Stimulated activated naive CD4-positive, alpha-beta T cell treated with Interleukin-2 at 50 U/mL for 16 hours (primary cell): ENCODE data around the gene RNF19B.
"Not testable (repeated sequence)": the region's sequence is repeated elsewhere in the genome, so short reads cannot be mapped to it uniquely, and the experiment has no call there.

Source experiments
- DNase-seq: peaks from one replicate; lab custom pipeline; 2025; lab: John Stamatoyannopoulos, UW

RNF19B gene

DNA sequence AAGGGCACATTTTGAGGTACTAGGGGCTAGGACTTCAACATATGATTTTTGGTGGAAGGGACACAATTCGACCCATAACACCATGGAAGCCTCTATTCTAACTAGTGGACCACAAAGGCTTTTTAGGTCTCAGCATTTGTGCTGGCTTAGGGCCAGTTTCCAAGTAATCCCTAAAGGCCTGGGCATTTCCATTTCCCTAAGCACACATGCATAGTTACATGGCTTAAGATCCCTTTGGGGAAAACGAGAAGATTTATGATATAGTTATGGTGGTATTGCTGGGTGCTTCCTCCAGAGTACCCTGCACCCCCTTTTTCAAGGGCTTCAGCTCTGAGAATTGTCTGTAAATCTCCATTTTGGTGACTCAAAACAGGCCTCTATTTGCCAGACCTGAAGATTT is 35.2 kb downstream of the RNF19B start:
- no peak for DNase-seq

DNA sequence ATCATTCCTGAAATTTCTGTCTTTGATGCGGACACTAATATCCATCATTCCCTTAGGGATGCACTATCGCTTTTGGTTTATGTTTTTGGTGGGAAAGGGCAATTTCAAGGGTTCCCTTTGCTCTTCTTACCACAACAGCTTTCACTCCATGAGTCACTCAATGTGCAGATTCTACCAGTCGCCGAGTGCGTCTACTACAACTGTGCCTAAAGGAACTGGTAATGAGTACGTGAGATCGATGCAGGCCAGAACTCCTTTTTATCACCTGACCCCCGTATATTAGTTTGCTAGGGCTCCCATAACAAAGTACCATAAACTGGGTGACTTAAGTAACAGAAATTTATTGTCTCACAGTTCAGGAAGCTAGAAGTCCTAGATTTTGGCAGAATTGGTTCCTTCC is 35.9 kb downstream of the RNF19B start:
- DNase-seq = no peak

DNA sequence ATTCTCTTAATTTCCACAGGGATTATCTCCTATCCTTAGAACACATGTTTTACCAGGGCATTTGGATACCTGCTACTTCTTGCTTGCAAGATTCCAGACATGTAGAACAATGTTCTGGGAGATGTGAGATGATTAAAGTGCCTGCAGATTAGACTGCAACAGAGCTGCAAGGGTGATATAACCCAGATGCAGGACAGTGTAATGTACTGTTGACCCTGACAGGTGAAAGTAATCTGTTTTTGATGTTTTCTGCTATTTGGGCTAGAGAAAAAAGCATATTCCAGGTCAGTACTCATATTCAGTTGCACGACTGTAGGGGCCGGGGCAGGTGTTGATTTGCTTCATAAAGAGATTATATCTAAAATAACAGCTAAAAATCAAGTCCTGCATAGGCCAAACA is 36.3 kb downstream of the RNF19B start:
- DNase-seq = no peak

DNA sequence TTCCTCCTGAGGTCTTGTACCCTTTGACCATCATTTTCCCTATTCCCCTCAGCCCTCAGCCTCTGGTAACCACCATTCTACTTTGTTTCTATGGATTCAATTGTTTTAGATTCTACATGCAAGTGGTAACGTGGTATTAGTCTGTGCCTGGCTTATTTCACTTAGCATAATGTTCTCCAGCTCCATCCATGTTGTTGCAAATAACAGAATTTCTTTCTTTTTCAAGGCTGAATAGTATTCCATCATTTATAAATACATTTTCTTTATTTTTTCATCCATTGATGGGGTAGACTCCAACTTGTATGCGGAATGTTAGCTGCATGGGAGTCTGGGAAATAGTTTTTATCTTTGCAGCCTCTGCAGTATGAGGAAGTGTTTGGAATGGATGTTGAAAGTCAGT is 37.2 kb downstream of the RNF19B start:
- DNase-seq = no peak

DNA sequence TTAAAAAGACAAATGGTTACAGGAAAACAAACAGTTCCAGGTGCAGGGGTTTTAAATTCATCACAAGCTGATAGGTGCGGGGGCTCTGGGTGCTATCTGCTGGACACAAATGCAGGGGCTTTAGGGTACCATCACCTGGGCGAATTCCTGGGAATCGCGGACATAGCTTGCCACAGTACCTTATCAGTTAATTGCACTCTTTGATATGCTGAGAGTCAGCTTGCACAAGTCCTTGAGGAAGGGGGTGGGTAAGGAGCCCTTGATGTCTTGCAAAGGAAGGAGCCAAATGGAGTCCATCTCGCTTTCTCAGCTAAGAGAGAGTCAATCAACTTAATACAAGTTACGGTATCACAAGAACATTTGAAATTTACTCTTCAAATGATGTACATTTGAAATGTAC is 38.0 kb downstream of the RNF19B start:
- DNase-seq = no peak

DNA sequence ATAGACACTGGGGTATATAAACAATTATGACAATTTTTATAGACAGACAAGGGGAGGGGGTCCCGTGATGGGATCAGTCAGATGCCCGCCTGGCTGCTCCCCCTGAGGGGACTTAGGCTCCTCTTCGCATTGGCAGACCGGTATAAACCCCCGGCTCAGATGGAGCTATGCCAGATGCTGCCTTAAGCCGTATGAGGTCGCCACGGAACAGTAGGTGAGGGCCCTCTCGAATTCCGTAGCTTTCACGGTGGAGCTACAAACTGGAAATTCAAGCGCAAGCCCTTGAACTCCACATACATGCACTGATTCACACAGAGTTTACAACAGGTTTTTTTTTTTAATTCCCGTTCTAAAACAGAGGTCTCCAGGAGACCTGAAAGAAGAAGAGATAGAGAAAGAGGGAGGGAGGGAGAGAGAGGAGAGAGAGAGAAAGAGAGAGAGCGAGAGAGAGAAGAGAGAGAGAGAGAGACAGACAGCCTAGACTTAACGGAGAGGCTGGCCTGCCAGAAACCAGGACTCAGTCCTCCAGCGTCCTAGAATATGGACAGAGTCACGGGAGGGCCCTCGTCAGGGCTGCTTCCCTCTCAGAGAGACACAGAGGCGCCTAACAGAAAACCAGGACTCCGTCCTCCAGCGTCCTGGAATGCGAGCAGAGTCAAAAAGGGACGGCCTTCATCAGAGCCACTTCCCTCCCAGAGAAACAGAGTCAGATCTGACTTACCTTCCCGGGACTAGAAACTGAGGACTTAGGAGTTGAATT is 39.0 kb downstream of the RNF19B start:
- DNase-seq = no peak

DNA sequence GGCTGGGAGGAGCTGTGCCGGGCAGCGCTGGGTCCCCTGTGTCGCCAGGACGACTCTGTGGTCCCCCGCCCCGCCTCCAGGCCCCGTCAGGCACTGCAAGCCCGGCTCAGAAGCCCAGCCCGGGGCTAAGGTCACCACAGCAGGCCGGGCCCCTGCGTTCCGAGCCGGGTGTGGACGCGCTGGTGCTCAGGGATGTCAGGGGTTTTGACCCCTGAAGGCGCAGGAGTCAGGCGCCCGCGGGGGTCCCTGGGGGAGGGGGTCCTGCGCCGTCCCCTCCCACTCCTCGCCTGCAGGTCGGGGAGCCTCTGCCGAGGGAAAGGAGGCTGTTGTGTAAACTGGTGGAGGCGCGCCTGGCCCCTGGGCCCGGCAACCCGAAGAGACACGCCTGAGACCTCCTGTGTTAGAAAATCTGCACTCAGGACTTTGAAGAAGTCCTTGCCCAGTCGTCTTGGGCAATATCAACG is 39.7 kb downstream of the RNF19B start:
- no peak for DNase-seq

DNA sequence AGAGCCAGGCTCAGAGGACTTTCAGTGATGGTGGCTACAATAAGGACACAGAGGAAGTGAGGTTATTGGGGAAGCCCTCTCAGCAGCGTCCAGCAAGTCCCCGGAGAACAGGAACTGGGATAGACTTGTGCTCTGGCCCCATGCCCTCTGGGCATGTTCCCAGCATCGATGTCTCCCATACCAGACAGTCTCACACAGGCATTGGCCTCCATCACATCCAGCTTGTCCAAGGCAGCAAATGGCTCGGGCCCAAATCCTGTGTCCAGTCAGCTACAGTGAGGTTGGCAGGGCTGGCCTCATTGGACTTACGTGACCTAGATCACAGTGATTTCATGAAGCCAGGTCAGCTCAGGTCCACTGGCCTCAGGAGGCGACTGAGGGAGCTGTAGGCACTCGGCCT is 43.8 kb downstream of the RNF19B start:
- no peak for DNase-seq

DNA sequence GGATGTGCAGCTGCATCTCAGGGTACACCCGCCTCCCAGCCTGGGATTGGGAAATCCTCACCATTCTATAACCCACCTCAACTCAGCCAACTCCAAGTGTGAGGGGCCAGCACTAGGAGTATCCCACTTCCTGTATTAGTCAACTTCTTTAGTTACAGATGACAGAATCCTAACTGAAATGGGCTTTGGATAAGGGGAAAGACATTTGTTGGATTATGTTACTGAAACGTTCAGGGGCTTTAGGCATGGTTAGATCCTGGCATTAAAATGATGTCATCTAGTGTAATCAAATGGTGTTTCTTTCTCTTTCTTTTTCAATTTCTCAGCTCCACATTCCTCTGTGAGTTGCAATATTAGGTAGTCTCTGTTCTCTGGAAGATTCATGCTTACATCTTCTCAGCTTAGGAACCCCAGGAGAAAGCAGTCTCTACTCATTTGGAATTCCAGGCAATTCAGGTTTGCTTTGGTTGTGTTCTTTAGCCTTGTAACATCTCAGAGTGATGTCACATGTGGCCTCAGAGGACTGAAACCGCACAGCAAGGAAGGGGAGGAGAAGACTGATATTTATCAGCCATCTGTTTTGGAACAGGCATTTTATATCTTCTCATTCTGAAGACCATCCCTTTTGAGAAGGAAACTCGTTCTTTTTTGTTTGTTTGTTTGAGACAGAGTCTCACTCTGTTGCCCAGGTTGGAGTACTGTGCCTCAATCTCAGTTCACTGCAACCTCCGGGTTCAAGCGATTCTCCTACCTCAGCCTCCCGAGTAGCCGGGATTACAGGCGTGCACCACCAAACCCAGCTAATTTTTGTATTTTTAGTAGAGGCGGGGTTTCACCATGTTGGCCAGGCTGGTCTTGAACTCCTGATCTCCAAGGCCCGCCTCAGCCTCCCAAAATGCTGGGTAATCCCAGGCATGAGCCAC is 44.5 kb downstream of the RNF19B start:
- no peak for DNase-seq

DNA sequence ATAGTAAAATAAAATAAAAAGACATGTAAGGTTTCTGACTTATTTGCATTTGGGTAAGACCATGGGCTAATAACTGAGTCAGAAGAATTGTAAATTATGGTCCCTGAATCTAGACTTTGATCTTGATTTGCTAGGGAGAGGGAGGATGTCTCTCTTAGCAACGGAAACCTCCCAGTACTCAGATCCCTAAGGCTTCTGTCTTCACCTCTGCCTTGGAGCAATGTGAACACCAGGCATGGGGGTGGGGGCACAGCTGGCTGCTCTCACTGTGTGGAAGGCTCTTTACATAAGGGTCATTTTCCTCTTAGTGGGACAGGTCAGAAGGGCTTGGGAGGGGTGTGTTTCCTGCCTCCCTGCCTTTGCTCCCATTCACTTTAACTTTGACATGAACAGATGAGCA is 46.4 kb downstream of the RNF19B start:
- no peak for DNase-seq

DNA sequence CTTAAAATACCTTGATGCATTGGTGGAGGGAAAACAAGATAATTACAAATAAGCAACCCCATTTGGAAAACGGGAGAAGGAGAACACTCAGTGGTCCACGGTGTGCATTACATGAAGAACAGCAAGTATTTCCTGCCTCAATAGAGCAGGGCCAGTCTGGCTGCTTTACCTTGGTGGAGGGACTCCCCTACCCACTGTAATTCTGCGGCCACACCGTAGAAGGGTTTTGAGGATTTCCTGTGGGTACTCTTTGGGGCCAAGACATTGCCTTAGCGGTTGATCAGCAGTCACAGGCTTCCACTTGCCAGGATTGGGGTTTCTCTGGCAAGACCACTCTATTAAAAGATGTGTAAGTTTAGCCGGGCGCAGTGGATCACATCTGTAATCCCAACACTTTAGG is 47.1 kb downstream of the RNF19B start:
- DNase-seq = no peak

DNA sequence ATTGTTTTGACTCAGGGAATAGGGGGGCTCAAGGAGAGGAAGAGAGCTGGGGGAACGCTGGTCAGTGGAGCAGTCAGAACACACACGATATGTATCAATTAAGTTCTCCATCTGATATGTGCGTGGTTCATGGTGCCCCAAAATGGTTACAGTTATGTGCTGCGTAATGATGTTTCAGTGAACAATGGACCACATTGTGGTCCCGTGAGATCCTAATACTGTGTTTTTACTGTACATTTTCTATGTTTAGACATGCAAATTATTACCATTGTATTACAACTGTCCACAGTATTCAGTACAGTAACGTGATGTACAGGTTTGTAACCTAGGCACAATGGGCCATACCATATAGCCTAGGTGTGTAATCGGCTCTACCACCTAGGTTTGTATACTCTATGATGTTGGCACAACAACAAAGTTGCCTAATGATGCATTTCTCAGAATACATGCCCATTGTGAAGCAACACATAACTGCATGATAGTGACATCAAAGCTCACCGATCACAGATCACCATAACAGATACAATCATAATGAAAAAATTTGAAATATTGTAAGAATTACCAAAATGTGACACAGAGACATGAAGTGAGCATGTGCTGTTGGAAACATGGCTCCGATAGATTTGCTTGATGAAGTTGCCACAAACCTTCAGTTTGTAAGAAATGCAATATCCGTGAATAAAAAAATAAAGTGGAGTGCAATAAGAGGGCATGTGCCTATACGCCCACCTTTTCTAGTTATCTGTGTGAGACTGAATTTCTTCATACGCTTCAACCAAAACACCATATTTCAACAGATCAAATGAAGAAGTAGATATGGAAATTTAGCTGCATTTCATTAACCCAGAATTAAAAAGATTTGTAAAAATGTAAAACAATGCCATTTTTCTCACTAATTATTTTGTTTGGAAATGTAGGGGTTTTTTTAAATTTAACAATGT is 48.6 kb downstream of the RNF19B start:
- no peak for DNase-seq

DNA sequence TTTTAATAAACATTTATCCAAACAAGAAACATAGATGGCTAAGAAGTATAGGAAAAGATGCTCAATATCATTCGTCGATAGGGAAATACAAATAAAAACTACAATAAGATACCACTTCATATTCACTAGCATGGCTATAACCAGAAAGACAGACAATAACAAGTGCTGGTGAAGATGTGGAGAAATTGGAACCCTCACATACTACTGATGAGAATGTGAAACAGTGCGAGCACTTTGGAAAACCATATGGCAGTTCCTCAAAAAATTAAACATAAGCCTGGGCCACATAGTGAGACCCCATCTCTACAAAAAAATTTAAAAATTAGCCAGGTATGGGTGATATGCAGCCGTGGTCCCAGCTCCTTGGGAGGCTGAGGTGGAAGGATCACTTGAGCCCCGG is 54.3 kb downstream of the RNF19B start:
- no peak for DNase-seq

DNA sequence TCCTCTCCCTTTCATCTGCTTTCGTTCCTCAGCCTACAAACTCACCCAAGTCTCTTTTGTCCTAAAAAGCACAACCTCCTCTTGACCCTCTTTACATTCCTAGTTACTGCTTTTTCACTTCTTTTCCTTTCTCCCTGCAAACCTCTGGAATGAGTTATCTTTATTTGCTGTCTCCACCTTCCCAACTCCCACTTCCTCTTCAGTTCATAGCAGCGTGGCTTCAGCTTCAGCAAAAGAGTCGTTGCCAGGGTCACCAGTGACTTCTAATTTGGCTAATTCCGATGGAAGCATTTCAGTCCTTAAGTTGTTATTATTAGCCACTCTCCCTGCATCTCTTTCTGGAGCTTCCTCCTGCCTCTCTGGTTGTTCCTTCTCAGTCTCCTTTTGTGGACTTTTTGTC is 57.2 kb downstream of the RNF19B start:
- no peak for DNase-seq

DNA sequence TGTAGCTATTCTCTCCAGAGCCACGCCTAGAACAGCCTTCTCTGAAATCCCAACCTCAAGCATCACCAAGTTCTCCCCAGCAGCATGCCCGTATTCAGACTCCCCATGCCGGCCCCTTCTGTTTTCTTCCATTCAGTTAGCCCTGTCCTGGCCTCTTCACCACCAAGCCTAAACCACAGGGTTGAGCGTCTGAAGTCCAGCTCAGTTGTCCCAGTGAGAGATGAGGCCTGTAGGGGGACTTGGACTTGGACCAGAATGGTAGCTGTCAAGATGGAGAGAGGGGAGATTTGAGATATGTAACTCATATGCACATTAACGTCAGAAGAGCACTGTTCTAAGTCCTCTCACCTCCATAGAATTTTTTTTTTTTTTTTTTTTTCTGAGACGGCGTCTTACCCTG is 58.0 kb downstream of the RNF19B start:
- DNase-seq = no peak

DNA sequence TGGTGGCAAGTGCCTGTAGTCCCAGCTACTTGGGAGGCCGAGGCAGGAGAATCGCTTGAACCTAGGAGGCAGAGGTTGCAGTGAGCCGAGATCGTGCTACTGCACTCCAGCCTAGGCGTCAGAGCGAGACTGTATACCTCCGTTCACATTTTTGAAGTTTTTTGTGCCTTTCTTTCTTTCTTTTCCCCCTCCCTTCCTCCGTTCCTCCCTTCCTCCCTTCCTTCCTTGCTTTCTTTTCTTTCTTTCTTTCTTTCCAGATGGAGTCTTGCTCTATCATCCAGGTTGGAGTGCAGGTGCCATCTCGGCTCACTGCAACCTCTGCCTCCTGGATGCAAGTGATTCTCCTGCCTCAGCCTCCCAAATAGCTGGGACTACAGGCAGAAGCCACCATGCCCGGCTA is 59.0 kb downstream of the RNF19B start:
- not testable (repeated sequence) for DNase-seq

DNA sequence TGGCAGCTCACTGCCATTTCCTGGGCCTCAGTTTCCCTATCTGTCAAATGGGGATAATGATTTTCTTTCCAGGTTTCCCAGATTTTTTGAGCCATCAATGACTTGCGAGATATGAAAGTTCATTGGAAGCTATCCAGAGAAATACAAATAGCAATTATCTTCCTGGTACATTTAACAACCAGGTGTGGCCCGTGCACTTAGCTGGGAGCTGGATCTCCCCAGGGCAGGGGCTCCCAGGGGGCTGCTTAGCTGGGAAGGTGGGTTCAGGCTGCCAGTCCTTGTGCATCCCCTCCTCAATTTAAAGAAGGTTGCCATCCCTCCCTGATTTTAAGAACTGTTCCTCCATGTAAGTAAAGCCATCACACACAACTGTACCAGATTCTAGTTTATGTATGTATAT is 59.8 kb downstream of the RNF19B start:
- DNase-seq = no peak

DNA sequence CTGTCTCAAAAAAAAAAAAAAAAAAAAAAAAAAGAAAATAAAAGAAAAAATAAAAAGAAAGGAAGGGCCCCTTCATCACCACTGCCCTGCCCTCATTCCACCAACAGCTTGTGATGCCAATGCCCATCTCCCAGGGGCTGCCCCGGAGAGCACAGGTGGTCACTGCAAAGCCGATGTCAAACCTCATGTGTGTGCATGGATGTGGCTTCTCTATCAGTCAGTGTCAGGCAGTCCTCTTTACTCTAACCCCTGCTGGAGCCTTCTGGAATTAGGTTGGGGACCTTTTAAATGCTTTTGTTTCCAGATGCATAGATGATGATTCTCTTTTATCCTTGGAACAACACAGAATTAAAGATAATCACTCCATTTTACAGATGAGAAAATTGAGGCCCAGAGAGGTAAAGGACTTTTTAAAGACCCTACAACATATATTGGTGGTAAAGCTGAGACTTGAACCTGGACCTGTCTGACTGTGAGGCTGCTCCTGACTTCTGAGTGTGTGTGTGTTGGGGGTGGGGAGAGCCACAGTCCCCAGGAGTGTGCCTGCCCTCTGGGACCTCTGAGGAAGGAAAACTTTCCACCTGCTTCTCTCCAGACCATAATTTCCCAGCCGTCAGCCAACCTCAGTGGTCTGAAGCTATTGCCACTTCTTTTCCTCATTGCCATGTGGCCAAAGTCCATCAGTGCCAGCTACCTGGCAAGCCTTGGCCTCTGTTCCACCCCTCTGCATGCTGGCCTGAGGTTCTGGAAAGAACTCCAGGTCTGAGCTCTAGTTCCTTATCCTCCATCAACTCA is 60.4 kb downstream of the RNF19B start:
- no peak for DNase-seq

DNA sequence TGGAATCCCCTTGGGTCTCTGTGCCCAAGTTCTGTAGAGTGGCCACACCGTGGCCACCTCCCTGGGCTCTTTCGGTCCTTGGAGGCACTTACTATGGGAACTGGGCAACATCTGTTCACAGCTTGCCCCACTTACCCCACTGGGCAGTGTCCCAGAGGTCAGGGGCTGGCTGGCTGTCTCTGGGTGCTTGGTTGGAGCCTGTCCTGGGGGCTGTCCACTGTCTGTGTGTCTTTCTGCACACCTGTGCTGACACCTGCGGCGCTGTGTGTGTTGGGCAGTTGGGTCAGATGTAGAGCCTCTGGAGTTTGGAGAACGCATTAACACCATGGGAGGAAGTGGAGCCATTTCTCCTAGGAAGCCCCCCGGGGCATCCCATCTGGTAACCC is 62.1 kb downstream of the RNF19B start:
- no peak for DNase-seq

DNA sequence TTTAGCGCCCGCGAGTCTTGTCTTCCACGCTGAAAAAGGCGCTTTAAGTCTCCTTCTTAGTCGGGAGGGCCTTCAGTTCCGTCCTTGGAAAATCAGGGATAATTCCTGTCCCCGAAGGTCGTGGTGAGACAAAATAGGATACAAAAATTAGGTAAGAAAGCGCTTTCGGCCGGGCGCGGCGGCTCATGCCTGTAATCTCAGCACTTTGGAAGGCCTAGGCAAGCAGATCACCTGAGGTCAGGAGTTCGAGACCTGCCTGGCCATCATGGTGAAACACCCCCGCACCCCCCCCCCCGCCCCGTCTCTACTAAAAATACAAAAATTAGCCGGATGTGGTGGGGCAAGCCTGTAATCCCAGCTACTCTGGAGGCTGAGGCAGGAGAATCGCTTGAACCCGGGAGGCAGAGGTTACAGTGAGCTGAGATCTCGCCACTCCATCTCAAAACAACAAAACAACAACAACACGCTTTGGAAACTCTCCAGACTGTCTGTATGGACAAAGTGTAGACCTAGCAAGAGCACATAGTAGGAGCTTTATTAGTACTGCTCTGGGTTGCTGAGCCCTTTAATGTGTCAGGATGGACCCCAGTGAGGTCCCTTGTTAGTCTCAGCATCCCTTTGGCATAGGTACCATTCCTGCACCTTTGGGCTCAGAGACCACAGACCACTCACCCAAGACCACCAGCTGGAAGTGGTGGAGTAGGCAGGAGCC is 62.6 kb downstream of the RNF19B start:
- no peak for DNase-seq
